Activated T-cell treated with anti-CD3 and anti-CD28 coated beads for 1 hour (primary cell): Measurements from ENCODE around the gene CHN1.
A peak's percentile ranks its signal among the peaks of the same experiment; 100 is the strongest.

ENCODE experiments used
- DNase-seq: peaks from one replicate; pipeline ENCODE4 v3.0.0-alpha.2; 2020; ENCODE audit warnings: low read depth

Gene CHN1, protein sequence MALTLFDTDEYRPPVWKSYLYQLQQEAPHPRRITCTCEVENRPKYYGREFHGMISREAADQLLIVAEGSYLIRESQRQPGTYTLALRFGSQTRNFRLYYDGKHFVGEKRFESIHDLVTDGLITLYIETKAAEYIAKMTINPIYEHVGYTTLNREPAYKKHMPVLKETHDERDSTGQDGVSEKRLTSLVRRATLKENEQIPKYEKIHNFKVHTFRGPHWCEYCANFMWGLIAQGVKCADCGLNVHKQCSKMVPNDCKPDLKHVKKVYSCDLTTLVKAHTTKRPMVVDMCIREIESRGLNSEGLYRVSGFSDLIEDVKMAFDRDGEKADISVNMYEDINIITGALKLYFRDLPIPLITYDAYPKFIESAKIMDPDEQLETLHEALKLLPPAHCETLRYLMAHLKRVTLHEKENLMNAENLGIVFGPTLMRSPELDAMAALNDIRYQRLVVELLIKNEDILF

DNA sequence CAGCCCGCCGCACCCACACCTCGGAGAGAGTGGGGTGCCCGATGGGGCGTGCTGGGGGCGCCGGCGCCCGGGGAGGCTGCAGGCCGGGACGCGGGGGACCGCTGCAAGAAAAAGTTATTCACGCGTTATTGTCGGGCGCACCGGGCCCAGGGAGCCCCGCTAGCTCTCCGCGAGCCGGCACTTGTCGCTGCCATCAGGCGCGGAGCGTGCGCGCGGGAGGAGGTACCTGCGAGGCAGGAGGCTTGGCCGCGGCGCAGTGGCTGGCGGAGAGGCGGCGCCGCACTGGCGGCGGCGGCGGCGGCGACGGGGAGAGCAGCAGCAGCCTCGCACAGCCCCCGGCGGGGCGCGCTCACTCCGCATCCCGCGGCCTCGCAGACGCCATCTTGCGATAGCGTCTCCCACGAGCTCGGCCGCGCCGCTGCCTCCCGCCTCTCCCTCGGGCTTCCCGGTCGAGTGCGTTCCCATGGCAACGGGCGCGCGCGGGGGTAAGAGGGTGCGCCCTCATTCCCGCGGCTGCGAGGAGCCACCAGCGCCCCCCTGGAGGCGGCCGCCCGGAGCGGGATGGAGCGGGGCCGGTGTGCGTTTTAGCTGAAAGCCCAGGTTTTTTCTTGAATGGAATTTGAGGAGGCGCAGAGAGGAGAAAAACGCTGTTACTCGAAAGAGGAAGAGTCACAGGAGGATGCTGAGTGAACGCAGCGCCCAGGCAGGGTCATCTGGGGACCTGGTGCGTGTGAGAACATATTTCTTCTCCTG lies at the start of gene CHN1:
Gene CHN1, minus strand, starts transcription at position 402 of the 753 bp plus-strand sequence. CDS start 469 bp downstream, outside the sequence.
- peak; percentile 44 for DNase-seq

DNA sequence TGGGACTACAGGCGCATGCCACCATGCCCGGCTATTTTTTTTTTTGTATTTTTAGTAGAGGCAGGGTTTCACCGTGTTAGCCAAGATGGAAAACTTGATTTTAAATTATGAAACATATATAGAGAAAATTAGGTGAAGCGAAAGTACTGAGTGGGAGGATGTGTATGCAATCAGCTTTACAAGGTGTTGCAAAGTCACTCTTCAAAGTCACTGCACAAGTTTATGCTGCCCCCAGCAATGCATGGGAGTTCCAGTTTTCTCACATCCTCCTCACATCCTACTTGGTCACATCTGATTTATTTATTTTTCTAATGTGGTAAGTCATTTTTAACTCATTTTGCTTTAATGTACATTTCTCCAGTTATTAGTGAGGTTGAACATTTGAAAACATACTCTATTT lies 49.2 kb upstream of the CHN1 start:
- DNase-seq = no peak

DNA sequence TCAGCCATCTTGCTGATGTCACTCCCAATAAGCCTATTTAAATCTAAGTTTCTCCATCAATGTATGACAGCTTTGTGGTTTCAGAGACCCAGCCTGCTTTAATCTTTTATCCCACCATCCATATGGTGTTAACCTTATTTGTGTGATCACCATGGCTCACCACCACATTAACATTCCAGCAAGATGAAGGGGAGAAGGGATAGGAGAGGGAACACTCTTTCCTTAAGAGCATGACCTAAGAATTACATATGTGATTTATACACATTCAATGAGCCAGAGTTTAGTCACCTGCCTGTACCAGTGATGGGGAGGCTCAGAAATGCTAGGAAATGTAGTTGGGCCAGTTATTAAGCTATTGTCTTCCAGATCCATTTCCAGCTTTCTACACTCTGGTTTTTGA lies 44.5 kb upstream of the CHN1 start:
- DNase-seq = no peak

DNA sequence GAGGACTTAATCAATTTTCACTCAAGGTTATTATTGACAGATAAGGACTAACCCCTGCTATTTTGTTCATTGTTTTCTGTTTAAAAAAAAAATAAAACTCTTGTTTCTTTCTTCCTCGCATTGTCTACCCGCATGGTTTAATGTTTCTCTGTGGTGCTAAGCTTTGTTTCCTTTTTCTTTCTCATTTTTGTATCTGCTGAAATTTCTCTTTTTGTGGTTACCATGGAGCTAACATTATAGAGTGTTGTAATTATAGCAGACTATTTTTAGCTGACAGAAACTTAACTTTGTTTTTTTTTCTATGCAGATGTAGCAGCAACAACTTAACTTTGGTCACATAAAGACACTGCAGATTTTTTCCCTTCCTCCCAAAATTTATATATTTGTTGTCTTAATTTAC lies 43.1 kb upstream of the CHN1 start:
- DNase-seq = no peak

DNA sequence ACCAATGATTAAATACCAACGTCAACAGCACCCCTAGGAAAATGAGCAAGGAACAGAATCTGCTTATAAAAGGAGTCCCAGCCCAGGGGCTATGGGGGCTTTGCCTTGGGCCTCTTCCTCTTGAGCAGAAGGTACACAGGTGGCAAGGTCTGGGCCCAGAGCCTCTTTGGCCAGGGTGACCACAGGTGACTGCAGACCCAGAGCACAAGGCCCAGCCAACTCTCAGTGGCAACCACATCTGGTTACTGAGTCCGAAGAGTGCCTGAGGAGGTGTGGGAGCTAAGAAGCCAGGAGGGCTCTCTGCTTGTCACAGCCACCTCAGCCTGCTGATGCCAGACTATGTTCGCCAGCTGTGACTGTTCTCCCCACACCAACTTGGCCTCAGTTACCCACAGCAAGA lies 34.3 kb upstream of the CHN1 start:
- DNase-seq = no peak

DNA sequence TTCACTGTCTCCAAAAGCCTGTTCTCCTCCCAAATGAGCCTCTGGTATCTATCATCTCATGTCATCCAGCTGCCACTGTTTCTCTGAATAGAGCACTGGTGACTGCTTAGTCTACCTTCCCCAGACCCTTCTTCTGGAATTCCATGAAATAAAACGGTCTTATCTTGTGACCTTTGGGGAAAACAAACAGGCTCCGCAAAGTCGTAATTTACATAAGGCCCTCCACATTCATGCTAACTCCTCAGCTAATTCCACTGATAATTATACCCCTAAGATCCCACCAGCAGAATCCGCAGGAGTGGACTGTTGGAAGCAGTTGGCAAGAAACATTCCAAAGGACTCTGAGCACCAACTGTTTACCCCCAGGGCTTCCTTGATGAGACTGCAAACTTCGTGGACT lies 33.9 kb upstream of the CHN1 start:
- DNase-seq = no peak

DNA sequence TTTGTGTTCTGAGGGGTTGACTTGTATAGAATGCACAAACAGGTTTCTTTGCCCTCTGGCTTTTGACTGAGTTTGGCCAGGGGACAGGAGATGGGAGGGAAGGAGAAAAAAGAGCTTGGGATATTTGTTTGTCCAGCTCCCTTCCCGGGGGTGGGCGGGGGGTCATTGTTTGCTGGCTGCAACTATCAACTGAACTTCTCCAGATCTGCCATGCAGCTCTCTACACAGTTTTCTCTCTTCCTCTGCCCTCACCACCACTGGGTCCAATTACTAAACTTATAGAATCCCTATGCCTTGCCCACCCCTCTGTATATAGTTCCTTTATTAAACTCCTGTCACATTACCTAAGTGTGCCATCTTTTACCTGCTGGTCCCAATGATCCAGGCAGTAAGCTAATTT lies 32.8 kb upstream of the CHN1 start:
- no peak for DNase-seq

DNA sequence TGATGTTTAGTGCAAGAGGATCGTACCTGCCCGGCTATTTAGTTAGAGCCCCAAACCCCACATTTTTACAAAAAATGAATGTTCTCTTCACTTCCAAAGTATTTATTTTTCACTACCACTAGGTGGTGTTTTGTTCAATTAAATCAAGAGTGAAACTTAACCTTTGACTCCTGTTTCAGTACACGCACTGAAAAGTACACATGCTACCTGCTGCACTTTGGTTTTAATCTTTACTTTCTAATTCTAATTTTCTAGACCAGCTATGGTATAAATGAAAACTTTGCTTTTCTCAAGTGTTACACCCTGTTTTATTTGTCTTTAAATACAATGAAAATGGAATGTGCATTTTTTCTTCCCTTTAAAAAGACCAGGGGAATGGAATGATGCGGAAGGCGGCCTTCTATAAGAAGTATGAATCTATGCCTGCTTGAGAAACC lies 31.4 kb upstream of the CHN1 start:
- no peak for DNase-seq

DNA sequence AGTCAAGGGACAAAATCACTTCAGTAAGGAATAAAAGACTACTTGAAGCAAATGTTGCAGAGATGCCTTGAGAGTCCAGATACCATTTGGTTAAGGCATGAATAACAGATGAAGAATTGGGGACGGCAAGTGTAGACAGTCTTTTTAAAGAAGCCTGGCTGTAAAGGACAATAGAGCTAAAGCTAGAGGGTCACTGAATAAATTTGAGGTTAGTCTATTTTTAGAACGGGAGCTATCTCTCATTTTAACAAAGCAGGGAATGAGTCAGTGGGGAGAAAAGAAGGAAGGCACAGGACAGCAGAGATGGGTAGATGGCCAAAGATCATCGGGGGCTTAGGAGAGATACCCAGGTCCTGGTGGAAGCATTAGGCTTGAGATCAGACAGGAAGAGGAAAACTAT lies 30.6 kb upstream of the CHN1 start:
- DNase-seq = no peak

DNA sequence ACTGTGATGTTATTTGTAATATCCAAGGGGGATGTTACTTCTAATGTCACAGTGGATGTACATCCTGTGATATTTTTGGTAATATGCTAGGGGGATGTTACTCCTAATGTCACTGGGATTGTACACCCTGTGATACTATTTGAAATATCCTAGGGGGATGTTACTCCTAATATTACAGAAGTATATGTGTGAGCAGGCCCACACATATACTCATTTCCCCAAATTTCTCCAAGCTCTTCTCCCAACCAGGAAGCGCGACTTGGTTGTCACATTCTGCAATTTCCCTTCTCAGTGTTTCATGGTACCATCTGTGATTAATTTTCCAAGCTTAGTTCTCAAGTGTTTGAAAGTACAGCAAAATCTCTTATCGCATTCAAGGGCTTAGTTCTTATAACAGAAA lies 29.5 kb upstream of the CHN1 start:
- no peak for DNase-seq

DNA sequence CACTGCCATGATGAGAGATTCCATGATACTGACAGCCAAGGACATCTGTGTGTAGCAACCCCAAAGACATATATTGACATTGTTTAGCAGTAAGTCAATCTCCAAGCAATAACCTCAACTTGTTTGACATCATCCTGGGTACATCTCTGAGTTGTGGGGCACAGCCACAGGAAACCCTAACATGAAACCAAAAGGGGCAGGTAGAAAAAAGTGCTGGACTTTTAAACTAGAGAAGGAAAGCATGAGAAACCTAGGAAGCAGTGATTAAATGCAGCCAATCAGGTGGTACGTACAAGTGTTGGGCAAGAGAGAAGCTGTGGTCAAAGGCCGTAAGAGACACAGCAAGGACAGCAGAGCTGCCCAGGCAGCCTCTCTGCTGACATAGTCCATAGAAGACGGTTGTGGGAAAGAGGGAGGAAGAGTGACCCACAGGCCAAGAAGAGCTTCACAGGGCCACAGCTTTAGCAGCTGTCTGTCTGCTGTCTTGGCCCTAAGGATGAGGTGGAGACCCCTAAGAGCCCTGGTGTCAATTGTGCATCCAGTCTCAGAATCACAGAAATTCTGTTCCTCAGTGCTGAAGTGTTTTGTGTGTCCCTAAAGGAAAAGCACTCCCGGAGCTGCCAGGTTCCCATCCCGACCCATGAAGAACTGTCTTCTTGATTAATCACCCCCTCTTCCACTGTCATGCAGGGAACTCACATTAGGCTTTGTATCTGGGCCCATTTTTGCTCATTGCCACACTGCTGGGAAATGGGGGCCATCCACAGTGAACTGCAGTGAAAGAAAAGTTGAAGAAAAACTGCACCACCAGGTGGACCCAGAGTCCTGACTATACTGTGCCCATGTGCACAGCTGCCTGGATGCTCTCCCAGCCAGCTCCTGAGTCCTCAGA lies 25.4 kb upstream of the CHN1 start:
- DNase-seq = no peak

DNA sequence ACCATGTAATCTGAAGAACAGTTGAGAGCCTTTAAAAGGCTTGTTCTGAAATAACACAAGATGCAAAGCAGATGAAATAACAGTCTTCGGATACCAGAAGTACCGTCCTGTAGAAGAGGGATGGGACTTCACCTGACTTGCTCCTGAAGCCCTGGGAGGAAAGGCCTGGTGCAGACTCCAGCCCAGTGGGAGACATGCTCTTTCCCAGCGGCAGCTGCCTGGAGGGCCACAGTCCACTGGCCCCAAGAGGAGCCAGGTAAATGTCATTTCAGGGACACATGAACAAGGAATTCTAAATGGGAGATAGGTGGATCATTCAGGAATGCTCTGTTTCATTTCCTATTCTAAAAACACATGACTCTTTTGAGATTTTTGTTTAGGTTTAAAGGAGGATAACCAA lies 22.6 kb upstream of the CHN1 start:
- DNase-seq = no peak

DNA sequence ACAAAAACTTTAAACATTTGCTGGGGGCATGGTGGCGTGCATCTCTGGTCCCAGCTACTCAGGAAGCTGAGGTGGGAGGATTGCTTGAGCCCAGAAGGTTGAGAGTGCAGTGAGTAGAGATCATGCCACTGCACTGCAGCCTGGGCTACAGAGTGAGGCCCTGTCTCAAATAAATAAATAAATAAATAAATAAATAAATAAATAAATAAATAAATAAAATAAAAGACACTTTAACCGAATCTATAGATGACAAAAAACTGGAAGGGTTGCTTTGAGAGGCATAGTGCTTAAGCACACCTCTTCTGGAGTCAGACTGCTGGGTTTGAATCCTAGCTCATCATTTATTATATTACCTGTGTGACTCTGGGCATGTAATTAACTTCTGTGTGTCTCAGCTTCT lies 21.2 kb upstream of the CHN1 start:
- no peak for DNase-seq

DNA sequence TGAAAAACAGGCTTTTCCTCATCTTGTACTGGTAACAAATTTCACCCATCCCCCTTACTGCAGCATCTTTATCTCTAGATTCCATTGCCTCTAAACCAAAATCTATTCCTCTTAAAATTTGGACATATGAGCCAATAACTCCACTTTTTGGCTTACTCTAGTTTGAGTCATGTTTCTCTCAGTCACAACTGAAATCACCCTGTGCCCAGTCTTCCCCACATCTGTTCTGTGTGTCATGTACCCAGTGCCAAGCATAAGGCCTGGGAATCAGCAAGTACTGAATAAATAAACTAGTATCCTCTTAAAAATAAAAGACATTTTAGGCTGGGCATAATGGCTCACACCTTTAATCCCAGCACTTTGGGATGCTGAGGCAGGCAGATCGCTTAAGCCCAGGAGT lies 20.8 kb upstream of the CHN1 start:
- no peak for DNase-seq

DNA sequence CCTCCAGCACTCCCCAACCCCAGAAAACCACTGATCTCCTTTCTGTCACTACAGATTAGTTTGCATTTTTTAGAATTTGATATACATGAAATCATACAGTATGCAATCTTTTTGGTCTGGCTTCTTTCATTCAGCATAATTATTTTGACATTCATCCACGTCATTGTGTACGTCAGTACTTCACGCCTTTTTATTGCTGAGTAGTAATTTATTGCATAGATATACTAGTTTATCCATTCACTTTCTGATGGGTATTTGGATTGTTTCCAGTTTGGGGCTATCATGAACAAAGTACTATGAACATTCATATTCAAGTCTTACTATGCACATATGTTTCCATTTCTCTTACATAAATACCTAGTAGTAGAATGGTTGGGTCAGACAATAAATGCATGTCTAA lies 20.1 kb upstream of the CHN1 start:
- no peak for DNase-seq

DNA sequence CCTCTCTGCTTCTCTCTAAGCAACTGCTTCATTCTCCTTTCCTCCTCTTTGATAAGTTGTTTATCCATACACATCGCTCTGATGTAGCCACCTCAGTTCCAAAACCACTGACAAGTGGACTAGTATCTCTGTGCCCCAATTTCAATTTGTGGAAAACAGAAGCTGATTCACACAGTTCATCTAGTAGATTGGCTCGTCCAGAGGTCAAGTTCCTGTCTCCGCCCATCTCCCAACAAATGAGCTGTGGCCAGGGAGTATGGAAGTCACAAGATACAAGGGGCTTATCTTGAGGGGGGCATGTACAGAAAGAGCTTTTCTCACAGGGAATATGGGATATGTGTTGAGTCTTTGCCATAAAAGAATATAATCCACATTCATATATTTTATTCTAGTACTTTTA lies 17.7 kb upstream of the CHN1 start:
- DNase-seq = no peak

DNA sequence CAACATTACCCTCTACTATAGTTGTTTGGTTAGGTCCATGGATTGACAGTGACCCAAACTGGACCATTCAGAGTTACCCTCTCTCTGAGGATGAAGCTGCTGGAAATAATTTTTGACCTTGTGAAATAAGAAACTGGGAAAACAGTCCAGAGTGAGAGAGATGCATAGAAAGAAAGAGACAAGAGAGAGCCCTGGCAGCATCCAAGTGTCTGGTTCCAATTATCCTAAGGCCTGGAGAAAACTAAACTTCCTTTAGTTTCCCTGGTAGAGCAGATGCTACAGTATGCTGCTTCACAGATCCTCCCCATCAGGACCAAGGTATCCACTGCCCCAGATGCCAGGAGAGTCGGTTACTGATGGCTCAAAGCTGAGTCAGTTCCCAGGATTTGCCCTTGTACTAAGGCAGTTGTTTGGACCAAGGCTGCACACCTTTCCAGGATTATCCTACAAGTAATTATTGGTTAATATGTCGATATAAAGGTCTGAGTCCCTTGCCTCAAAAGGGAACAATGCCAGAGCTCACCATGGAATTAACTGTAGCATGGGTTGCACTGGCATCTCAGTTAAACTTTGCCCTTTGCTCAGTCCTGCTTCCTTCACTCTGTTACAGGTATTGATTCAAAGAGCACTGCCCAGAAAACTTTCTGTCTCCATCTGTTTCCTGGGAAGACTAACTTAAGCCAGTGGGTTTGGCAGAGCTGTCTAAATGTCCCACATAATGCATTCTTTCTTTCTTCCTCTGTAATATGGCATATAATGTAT lies 14.6 kb upstream of the CHN1 start:
- no peak for DNase-seq

DNA sequence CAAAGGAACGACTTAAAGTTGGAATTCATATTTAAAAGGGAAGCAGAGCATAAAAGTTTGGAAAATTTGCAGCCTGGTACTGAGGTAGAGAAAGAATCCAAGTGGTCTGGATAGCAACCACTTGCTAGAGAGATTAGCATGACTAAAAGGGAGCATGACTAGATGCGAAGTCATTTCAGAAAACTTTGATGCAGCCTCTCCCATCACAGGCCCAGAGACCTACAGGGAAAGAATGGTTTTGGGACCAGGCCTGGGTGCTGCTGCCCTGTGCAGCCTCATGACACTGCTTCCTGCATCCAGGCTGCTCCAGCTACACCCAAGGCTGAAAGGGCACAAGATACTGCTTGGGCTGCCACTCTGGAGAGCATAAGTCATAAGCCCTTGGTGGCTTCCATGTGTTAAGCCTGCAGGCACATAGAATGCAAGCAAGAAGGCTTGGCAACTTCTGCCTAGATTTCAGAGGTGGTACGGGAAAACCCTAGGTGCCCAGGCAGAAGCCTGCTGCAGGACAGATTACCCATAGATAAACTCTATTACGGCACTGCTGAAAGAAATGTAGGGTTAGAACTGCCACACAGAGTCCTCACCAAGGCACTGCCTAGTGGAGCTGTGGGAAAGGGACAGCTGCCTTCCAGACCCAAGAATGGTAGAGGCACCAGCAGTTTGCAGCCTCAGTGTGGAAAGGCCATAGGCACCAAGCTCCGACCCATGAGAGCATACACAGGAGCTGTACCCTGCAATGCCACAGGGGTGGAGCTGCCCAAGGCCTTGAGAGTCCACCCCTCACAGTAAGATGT lies 12.6 kb upstream of the CHN1 start:
- DNase-seq = no peak

DNA sequence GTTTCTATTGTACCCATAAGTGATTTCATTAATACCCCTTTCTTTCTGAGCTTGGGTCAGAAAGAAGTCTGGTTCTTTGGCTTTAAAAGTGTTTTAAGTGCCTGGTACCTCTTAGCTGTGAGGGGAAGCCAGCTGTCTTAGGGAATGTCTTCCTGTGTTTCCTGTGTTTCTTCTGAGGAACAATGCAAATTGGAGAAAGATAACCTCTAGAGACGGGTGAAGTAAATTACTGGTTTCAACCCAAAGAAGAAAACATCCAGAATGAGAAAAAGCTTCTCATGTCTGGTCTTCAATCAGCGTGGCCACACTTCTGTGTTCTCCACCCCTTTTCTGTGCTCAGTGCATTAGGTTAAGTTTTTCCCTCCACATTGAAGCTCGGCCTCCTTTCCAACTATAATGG lies 10.2 kb upstream of the CHN1 start:
- DNase-seq = no peak

DNA sequence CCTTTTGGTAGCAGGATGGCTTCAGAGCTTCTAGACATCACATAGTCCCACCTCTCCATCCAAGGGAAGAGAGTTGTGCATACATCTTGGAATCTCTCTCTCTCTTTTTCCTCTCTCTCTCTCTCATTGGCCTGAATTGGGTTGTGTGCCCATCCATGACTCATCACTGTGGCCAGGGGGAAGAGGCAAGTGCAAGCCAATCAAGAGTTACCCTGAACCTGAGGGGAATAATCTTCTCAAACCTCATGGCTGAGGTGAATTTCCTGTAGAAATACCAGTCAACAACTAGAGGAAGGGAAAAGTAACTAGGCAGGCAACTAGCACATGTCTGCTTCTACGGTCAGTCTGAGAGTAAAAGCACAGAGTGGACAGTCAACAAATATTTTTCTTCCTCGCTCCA lies 7.3 kb upstream of the CHN1 start:
- no peak for DNase-seq

DNA sequence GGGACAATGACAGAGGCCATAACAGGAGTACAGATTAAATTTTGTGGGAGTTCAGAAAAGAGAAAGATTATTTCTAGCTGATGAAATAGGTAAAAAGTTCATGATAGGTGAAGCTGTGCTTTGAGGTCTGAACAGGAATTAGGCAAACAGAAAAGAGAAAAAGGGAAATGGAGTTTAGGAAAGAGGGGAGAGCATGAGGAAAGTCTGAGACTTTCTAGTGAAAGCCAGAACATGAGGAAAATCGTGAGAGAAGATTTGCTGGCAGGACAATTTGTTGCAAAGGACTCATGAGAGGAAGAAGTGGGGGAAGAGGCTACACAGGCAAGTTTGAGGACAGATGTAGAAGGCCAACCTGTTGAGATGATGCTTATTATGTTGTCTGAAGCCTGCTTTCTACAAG lies 6.3 kb upstream of the CHN1 start:
- no peak for DNase-seq
